Smooth muscle cell (in vitro differentiated cells): ENCODE measurements around the gene KRT6C. TPM values are rescaled to one million over a fixed set of nuclear protein-coding genes. Genes with fewer than 3 reads are reported as not detected.
"Not testable (repeated sequence)": the region's sequence is repeated elsewhere in the genome, so short reads cannot be mapped to it uniquely, and the experiment has no call there.

Experiments
- DNase-seq: peaks from one replicate; lab custom pipeline; 2025; ENCODE audit not compliant: unreplicated experiment; lab: John Stamatoyannopoulos, UW
- H2AFZ ChIP-seq: fragments of 200-600 bp; sonication (generic); 2 replicates; pipeline ENCODE4 v1.6.0; 2016; ENCODE audit warnings: antibody characterized with exemption, low read depth, mild to moderate bottlenecking
- H3F3A ChIP-seq: fragments of 200-600 bp; sonication (generic); 2 replicates; pipeline ENCODE4 v1.6.0; 2017; ENCODE audit warnings: antibody characterized with exemption, low read depth
- H3K27ac ChIP-seq: fragments of 200-600 bp; sonication (generic); 2 replicates; pipeline ENCODE4 v1.5.1; 2016; ENCODE audit warnings: low read depth, mild to moderate bottlenecking
- H3K27me3 ChIP-seq: fragments of 200-600 bp; sonication (generic); 2 replicates; pipeline ENCODE4 v1.6.1; 2016; ENCODE audit warnings: low read depth, mild to moderate bottlenecking
- H3K36me3 ChIP-seq: fragments of 200-600 bp; sonication (generic); 2 replicates; pipeline ENCODE4 v1.5.1; 2016; ENCODE audit warnings: low read depth
- H3K4me1 ChIP-seq: fragments of 200-600 bp; sonication (generic); 2 replicates; pipeline ENCODE4 v1.5.1; 2016; ENCODE audit warnings: low read depth
- H3K4me2 ChIP-seq: fragments of 200-600 bp; sonication (generic); 2 replicates; pipeline ENCODE4 v1.6.0; 2016; ENCODE audit warnings: mild to moderate bottlenecking
- H3K4me3 ChIP-seq: fragments of 200-600 bp; sonication (generic); 2 replicates; pipeline ENCODE4 v1.5.1; 2016; ENCODE audit warnings: mild to moderate bottlenecking
- H3K79me2 ChIP-seq: fragments of 200-600 bp; sonication (generic); 2 replicates; pipeline ENCODE4 v1.6.0; 2016; ENCODE audit warnings: low read depth, mild to moderate bottlenecking
- H3K9ac ChIP-seq: fragments of 200-600 bp; sonication (generic); 2 replicates; pipeline ENCODE4 v1.6.0; 2016; ENCODE audit warnings: low read depth
- H3K9me3 ChIP-seq: fragments of 200-600 bp; sonication (generic); replicated peaks from 2 replicates; pipeline ENCODE4 v1.5.1; 2016; ENCODE audit warnings: low read depth
- H4K20me1 ChIP-seq: fragments of 200-600 bp; sonication (generic); 2 replicates; pipeline ENCODE4 v1.6.0; 2016; ENCODE audit warnings: low read depth
- WGBS: methylation state at CpG from one replicate; pipeline ENCODE4 v1.1.7; 2016; ENCODE audit warnings: low lambda C conversion rate; 5-methylcytosine and 5-hydroxymethylcytosine counted together
- polyA plus RNA-seq: library from polyadenylated mRNA; unstranded; fragments of >200 nt; fragmentation: Nextera tagmentation; extraction: Ambion mirVana; gene quantifications from 2 replicates; pipeline ENCODE4 v1.2.1, GENCODE V29; 2016
- total RNA-seq: library from RNA; depleted of rRNA; stranded (reverse); fragments of >200 nt; gene quantifications from 2 replicates; pipeline ENCODE4 v1.2.3, GENCODE V29; 2014
- TF ChIP-seq, protein P1 (sequence below): fragments of 200-600 bp; sonication (generic); IDR thresholded peaks from 2 replicates; pipeline ENCODE4 v1.5.1; 2017; ENCODE audit warnings: borderline replicate concordance, mild to moderate bottlenecking, antibody characterized with exemption; ENCODE audit not compliant: insufficient read depth, poor library complexity, severe bottlenecking

KRT6C gene
- total and polyA plus RNA-seq, 2 experiments from 2014 or later, result 22.0 to 32.6 TPM

- no peak for DNase-seq
- 57% methylated on average over 7 of the region's 7 CpGs for WGBS
- peaks cover 5% of the 10 kb centered on the region for H3K4me1 ChIP-seq
- H3K27me3 ChIP-seq, result no peaks in the 10 kb centered on the region
- H3K27ac ChIP-seq, result no peak overlapping the region
- no peak overlapping the region for H3K4me3 ChIP-seq
- H4K20me1 ChIP-seq, result no peaks in the 10 kb centered on the region
- no peak overlapping the region for H3K4me2 ChIP-seq
- no peaks in the 10 kb centered on the region for H3K79me2 ChIP-seq
- H2AFZ ChIP-seq, result no peak overlapping the region
- H3K9ac ChIP-seq, result no peak overlapping the region
- TF ChIP-seq, protein P1, sequence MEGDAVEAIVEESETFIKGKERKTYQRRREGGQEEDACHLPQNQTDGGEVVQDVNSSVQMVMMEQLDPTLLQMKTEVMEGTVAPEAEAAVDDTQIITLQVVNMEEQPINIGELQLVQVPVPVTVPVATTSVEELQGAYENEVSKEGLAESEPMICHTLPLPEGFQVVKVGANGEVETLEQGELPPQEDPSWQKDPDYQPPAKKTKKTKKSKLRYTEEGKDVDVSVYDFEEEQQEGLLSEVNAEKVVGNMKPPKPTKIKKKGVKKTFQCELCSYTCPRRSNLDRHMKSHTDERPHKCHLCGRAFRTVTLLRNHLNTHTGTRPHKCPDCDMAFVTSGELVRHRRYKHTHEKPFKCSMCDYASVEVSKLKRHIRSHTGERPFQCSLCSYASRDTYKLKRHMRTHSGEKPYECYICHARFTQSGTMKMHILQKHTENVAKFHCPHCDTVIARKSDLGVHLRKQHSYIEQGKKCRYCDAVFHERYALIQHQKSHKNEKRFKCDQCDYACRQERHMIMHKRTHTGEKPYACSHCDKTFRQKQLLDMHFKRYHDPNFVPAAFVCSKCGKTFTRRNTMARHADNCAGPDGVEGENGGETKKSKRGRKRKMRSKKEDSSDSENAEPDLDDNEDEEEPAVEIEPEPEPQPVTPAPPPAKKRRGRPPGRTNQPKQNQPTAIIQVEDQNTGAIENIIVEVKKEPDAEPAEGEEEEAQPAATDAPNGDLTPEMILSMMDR, result no peak
- H3K9me3 ChIP-seq, result no peaks in the 10 kb centered on the region
- H3F3A ChIP-seq, result no peaks in the 10 kb centered on the region
- no peaks in the 10 kb centered on the region for H3K36me3 ChIP-seq
These were observed 27.9 kb upstream of the KRT6C start for GRCh38 chr12:52501490-52501889.

DNA sequence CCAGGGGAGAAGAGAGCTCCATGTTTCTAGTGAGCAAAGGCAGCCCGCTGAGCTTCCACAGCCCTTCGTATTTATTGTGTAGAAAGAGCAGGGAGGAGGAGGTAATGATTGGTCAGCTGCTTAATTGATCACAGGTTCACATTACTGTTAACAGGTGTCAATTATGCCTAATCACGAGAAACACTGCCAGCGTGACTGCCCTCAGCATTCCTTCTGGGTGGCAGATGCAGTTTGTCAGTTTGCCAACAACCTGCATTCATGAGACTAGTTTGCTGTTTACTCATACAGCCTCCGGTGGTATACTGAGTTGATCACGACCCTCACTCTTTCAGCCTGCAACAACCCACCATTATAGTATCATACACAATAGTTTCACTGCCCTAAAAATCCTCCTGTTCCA is 27.0 kb upstream of the KRT6C start:
- H3K36me3 ChIP-seq, H2AFZ ChIP-seq, H3K27me3 ChIP-seq, H3K27ac ChIP-seq, H4K20me1 ChIP-seq, H3K4me3 ChIP-seq, H3K9ac ChIP-seq, DNase-seq, H3K9me3 ChIP-seq, H3F3A ChIP-seq, H3K4me2 ChIP-seq, H3K79me2 ChIP-seq: not testable (repeated sequence)
- H3K4me1 ChIP-seq, result peaks cover 14% of the 10 kb centered on the region
- WGBS, result 95% methylated on average over 6 of the region's 6 CpGs

DNA sequence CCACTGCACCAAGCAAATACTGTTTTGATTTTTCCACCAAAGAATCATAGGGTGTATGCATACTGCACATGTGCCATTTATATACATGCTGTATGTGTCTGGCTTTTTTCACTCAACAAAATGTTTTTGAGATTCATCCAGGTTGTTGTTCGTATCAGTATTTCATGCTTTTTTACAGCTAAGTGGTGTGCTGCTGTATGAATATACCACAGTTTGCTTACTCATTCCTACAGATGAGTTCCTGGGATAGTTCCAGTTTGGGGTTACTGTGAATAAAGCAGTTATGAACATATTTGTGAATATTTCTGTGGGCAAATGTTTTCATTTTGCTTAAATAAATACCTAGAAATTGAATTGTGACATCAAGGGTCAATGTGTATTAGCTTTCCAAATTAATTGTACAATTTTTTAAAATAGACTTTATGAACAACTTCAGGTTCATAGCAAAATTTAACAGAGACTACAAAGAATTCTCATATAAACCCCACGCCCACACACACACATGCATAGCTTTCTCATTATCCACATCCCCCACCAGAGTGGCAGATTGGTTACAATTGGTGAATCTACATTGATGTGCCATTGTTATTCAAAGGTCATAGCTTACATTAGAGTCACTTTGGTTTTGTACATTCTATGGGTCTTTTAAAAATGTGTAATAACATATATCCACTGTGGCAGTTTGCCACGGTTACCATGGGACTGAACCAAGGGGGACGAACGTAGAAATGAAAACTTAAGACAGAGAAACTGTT is 26.4 kb upstream of the KRT6C start:
- DNase-seq, result no peak
- H3K27ac ChIP-seq, result no peak overlapping the region
- H3K4me3 ChIP-seq, result no peak overlapping the region
- TF ChIP-seq, protein P1, result no peak
- H3K4me2 ChIP-seq, result no peak overlapping the region
- H3K27me3 ChIP-seq, result no peaks in the 10 kb centered on the region
- no peaks in the 10 kb centered on the region for H3K36me3 ChIP-seq
- no peaks in the 10 kb centered on the region for H3K9me3 ChIP-seq
- H3K79me2 ChIP-seq, result no peaks in the 10 kb centered on the region
- H2AFZ ChIP-seq, result no peak overlapping the region
- no peak overlapping the region for H3K9ac ChIP-seq
- WGBS, result 87% methylated on average over 5 of the region's 5 CpGs
- H4K20me1 ChIP-seq, result no peaks in the 10 kb centered on the region
- no peaks in the 10 kb centered on the region for H3F3A ChIP-seq
- peaks cover 19% of the 10 kb centered on the region for H3K4me1 ChIP-seq

- H2AFZ ChIP-seq, result no peak overlapping the region
- H3K9ac ChIP-seq, result no peak overlapping the region
- H3K36me3 ChIP-seq, result no peaks in the 10 kb centered on the region
- H3K79me2 ChIP-seq, result no peaks in the 10 kb centered on the region
- no peaks in the 10 kb centered on the region for H3K27me3 ChIP-seq
- no peak overlapping the region for H3K27ac ChIP-seq
- H3K4me2 ChIP-seq, result no peak overlapping the region
- TF ChIP-seq, protein P1, result no peak
- DNase-seq, result no peak
- no peak overlapping the region for H3K4me3 ChIP-seq
- no peaks in the 10 kb centered on the region for H4K20me1 ChIP-seq
- peaks cover 19% of the 10 kb centered on the region for H3K4me1 ChIP-seq
- H3F3A ChIP-seq, result no peaks in the 10 kb centered on the region
- 35% methylated on average over 1 of the region's 1 CpG for WGBS
- no peaks in the 10 kb centered on the region for H3K9me3 ChIP-seq
These were observed 25.3 kb upstream of the KRT6C start for GRCh38 chr12:52498946-52499345.
